HCT116 (cell line): Measurements from ENCODE around the gene MTUS2. TPM values are rescaled to one million over a fixed set of nuclear protein-coding genes. Genes with fewer than 3 reads are reported as not detected.

Experiments
- ATAC-seq: fragments of 200-7000 bp; cut with Tn5 transposase; 2 replicates; pipeline ENCODE4 v1.9.1; 2020; ENCODE audit warnings: mild to moderate bottlenecking, moderate library complexity
- BruUV-seq: library from RNA; stranded (reverse); fragments of 400-500 nt; replicated peaks from 2 replicates; lab custom pipeline; 2021; lab: Mats Ljungman, UMichigan
- CTCF ChIA-PET: fragments of 300-600 bp; sonication (Branson Sonifier 250); formaldehyde crosslinking; loops from one replicate; lab custom pipeline; 2021; ENCODE audit warnings: antibody characterized with exemption; lab: Charles Lee
- POLR2A ChIA-PET: fragments of 300-600, 350-600 bp; sonication (Branson Sonifier 250); formaldehyde crosslinking; loops from one replicate; lab custom pipeline; 2021; ENCODE audit warnings: antibody characterized with exemption; lab: Charles Lee
- RAD21 ChIA-PET, 2 experiments: fragments of 300-600 bp; sonication (Branson Sonifier 250); formaldehyde crosslinking; loops; one replicate each; lab custom pipeline; 2023; ENCODE audit warnings: low total read pairs in 2 of 2; ENCODE audit not compliant: uncharacterized antibody in 2 of 2, unreplicated experiment in 2 of 2, low non-redundant PET in 1 of 2; lab: Charles Lee
- DNase-seq: peaks from one replicate; pipeline ENCODE4 v3.0.0-alpha.2; 2010; ENCODE audit warnings: low read depth, low spot score
- H2AFZ ChIP-seq: fragments of 200-600 bp; shearing (Covaris generic), sonication (generic); 2 replicates; pipeline ENCODE4 v1.6.1; 2017; ENCODE audit warnings: low read depth, mixed run types, mixed read lengths, antibody characterized with exemption, low read length; ENCODE audit not compliant: poor library complexity, severe bottlenecking
- H3K27ac ChIP-seq: 2 replicates; pipeline ENCODE4 v1.5.1; 2012; ENCODE audit warnings: low read depth, low read length
- H3K27me3 ChIP-seq: fragments of 200-600 bp; sonication (generic); 2 replicates; pipeline ENCODE4 v1.6.1; 2016; ENCODE audit warnings: mixed run types, low read length, mixed read lengths; ENCODE audit not compliant: insufficient read depth
- H3K36me3 ChIP-seq, 2 experiments: fragments of 200-500 bp in 1 of 2; fragments of 200-600 bp in 1 of 2; sonication (Bioruptor generic) in 1 of 2; sonication (generic) in 1 of 2; 2 replicates each; pipeline versions ENCODE4 v1.5.1 to v1.6.1; 2014 to 2016; ENCODE audit warnings: low read length in 2 of 2, inconsistent platforms in 1 of 2, mixed read lengths in 1 of 2, mixed run types in 1 of 2; ENCODE audit not compliant: insufficient read depth in 2 of 2, control insufficient read depth in 1 of 2
- H3K4me1 ChIP-seq, 2 experiments: fragments of 200-600 bp in 1 of 2; sonication (generic) in 1 of 2; 2 replicates each; pipeline versions ENCODE4 v1.5.1 to v1.6.1; 2012 to 2017; ENCODE audit warnings: low read length in 2 of 2, inconsistent platforms in 1 of 2, mild to moderate bottlenecking in 1 of 2, mixed read lengths in 1 of 2, mixed run types in 1 of 2, moderate library complexity in 1 of 2; ENCODE audit not compliant: insufficient read depth in 2 of 2, control insufficient read depth in 1 of 2
- H3K4me2 ChIP-seq: fragments of 200-600 bp; sonication (generic); 2 replicates; pipeline ENCODE4 v1.6.1; 2017; ENCODE audit warnings: mixed run types, low read length, mixed read lengths
- H3K4me3 ChIP-seq, 2 experiments: fragments of 200-600 bp in 1 of 2; sonication (generic) in 1 of 2; replicated peaks in 1 of 2; 2 replicates each; pipeline ENCODE4 v1.5.1; 2011 to 2016; ENCODE audit warnings: low read length in 2 of 2, control low read depth in 1 of 2, low read depth in 1 of 2, mild to moderate bottlenecking in 1 of 2, mixed read lengths in 1 of 2, mixed run types in 1 of 2
- H3K79me2 ChIP-seq: fragments of 200-600 bp; sonication (generic); 2 replicates; pipeline ENCODE4 v1.6.1; 2017; ENCODE audit warnings: mild to moderate bottlenecking, mixed run types, low read length, moderate library complexity, mixed read lengths; ENCODE audit not compliant: insufficient read depth
- H3K9ac ChIP-seq: fragments of 200-600 bp; sonication (generic); 2 replicates; pipeline ENCODE4 v1.6.1; 2016; ENCODE audit warnings: low read length, mixed read lengths
- H3K9me2 ChIP-seq: fragments of 200-600 bp; sonication (generic), shearing (Covaris generic); 2 replicates; pipeline ENCODE4 v1.6.1; 2017; ENCODE audit warnings: mixed run types, mild to moderate bottlenecking, moderate library complexity; ENCODE audit not compliant: insufficient read depth
- H3K9me3 ChIP-seq, 2 experiments: fragments of 200-500 bp in 1 of 2; fragments of 200-600 bp in 1 of 2; sonication (Bioruptor generic) in 1 of 2; sonication (generic) in 1 of 2; 2 replicates each; pipeline ENCODE4 v1.6.1; 2014 to 2017; ENCODE audit warnings: low read length in 2 of 2, mixed read lengths in 2 of 2, inconsistent platforms in 1 of 2, low read depth in 1 of 2, mild to moderate bottlenecking in 1 of 2, mixed run types in 1 of 2, moderate library complexity in 1 of 2; ENCODE audit not compliant: control insufficient read depth in 1 of 2, insufficient read depth in 1 of 2
- H4K20me1 ChIP-seq: fragments of 200-600 bp; sonication (generic), shearing (Covaris generic); 2 replicates; pipeline ENCODE4 v1.6.1; 2017; ENCODE audit warnings: mixed run types, mild to moderate bottlenecking, moderate library complexity; ENCODE audit not compliant: insufficient read depth
- ATF3 ChIP-seq: IDR thresholded peaks from 2 replicates; pipeline ENCODE4 v1.6.1; 2012
- CTCF ChIP-seq, 3 experiments: fragments of 200-600 bp in 1 of 3; sonication (generic) in 1 of 3; IDR thresholded peaks in 2 of 3; conservative IDR thresholded peaks in 1 of 3; 2 replicates each; pipeline ENCODE4 v1.5.1; 2012 to 2017; ENCODE audit warnings: low read depth in 2 of 3, low read length in 2 of 3, antibody characterized with exemption in 1 of 3, borderline replicate concordance in 1 of 3, control low read depth in 1 of 3, mild to moderate bottlenecking in 1 of 3, mixed read lengths in 1 of 3, mixed run types in 1 of 3, moderate library complexity in 1 of 3; ENCODE audit not compliant: insufficient read depth in 1 of 3
- ELF1 ChIP-seq: IDR thresholded peaks from 2 replicates; pipeline ENCODE4 v1.6.1; 2012; ENCODE audit warnings: low read depth, borderline replicate concordance
- JUND ChIP-seq: IDR thresholded peaks from 2 replicates; pipeline ENCODE4 v1.6.1; 2012
- POLR2A ChIP-seq: IDR thresholded peaks from 2 replicates; pipeline ENCODE4 v1.7.0; 2011; ENCODE audit warnings: borderline replicate concordance; ENCODE audit not compliant: insufficient read depth, insufficient read length; ENCODE audit errors: extremely low read depth
- POLR2AphosphoS5 ChIP-seq: IDR thresholded peaks from 2 replicates; pipeline ENCODE4 v1.6.1; 2011; ENCODE audit warnings: mild to moderate bottlenecking, low read depth, low read length, moderate library complexity
- REST ChIP-seq: IDR thresholded peaks from 2 replicates; pipeline ENCODE4 v1.6.1; 2012; ENCODE audit warnings: low read depth
- SIN3A ChIP-seq: IDR thresholded peaks from 2 replicates; pipeline ENCODE4 v1.6.1; 2012; ENCODE audit warnings: low read depth
- SP1 ChIP-seq: IDR thresholded peaks from 2 replicates; pipeline ENCODE4 v1.6.1; 2012; ENCODE audit warnings: low read depth
- ZBTB33 ChIP-seq: IDR thresholded peaks from 2 replicates; pipeline ENCODE4 v1.6.1; 2011; ENCODE audit warnings: mild to moderate bottlenecking, low read length, moderate library complexity; ENCODE audit not compliant: insufficient replicate concordance; ENCODE audit errors: extremely low read depth
- ZNF274 ChIP-seq: fragments of 200-500 bp; sonication (Bioruptor generic); IDR thresholded peaks from 2 replicates; pipeline ENCODE4 v1.6.1; 2014; ENCODE audit warnings: mild to moderate bottlenecking, low read depth, low read length, inconsistent platforms
- intact Hi-C: fragments of 100-400 bp; cut with micrococcal nuclease; formaldehyde crosslinking; loops from 2 replicates; pipeline ENCODE4 v1.10.0; 2022
- total RNA-seq: library from RNA; stranded (reverse); gene quantifications from one replicate; pipeline ENCODE4 v1.2.1, GENCODE V29; 2021; ENCODE audit not compliant: unreplicated experiment

MTUS2 gene
- total RNA-seq, 1 experiment from 2014 or later: 0.02 TPM

GRCh38 chr13:29521336-29521735 lies 701.2 kb downstream of the MTUS2 start:
- Histone ChIP-seq H3K27ac (no peak overlapping the region), H3K36me3 (peaks cover 20 to 30% of the 10 kb centered on the region in 2 experiments), H3K4me3 (no peak overlapping the region), H3K4me2 (no peak overlapping the region), H3K9me2 (no peaks in the 10 kb centered on the region), H2AFZ (no peak overlapping the region), H3K79me2 (peaks cover 4% of the 10 kb centered on the region; the same call in 1 of the 2 replicates), H3K27me3 (no peaks in the 10 kb centered on the region), H4K20me1 (no peaks in the 10 kb centered on the region), H3K9me3 (no peaks in the 10 kb centered on the region), H3K4me1 (peaks cover 0 to 7% of the 10 kb centered on the region in 2 experiments; a peak in 1 of 4 replicates), H3K9ac (no peak overlapping the region)
- ChIA-PET CTCF (no interaction called here), RAD21 (no interaction called here), POLR2A (no interaction called here)
- BruUV-seq: no TSS peak
- no peak for TF ChIP-seq SIN3A
- no peak for TF ChIP-seq SP1
- intact Hi-C loops: no loop called here
- DNase-seq: no peak
- no peak for ATAC-seq

- BruUV-seq: no TSS peak
- no peak for DNase-seq
- Histone ChIP-seq H3K4me1 (peaks cover 0 to 7% of the 10 kb centered on the region in 2 experiments; a peak in 1 of 4 replicates), H2AFZ (no peak overlapping the region), H3K79me2 (peaks cover 4% of the 10 kb centered on the region; the same call in 1 of the 2 replicates), H3K9ac (no peak overlapping the region), H4K20me1 (no peaks in the 10 kb centered on the region), H3K36me3 (peaks cover 20 to 24% of the 10 kb centered on the region in 2 experiments), H3K27me3 (no peaks in the 10 kb centered on the region), H3K9me3 (no peaks in the 10 kb centered on the region), H3K27ac (no peak overlapping the region), H3K9me2 (no peaks in the 10 kb centered on the region), H3K4me2 (no peak overlapping the region), H3K4me3 (no peak overlapping the region)
- ChIA-PET POLR2A (no interaction called here), CTCF (no interaction called here), RAD21 (no interaction called here)
- ATAC-seq: no peak
- intact Hi-C loops: no loop called here
- no peak for TF ChIP-seq ELF1
- no peak for TF ChIP-seq POLR2A
- no peak for TF ChIP-seq JUND
- no peak for TF ChIP-seq POLR2AphosphoS5
- TF ChIP-seq ZNF274: no peak
- TF ChIP-seq SIN3A: no peak
- no peak for TF ChIP-seq CTCF (IDR thresholded peaks at IDR 0.05 in 2 of 3, conservative IDR thresholded peaks at IDR 0.05 in 1 of 3; ENCODE audit: borderline replicate concordance in 1 of 3, insufficient read depth in 1 of 3, low read depth in 2 of 3, low read length in 2 of 3)
- TF ChIP-seq REST: no peak
- TF ChIP-seq ATF3: no peak
- no peak for TF ChIP-seq ZBTB33
Observed at GRCh38 chr13:29522044-29522685, 702.0 kb downstream of the MTUS2 start.
